ENCODE results near the gene KDM3A.

The KDM3A gene

GRCh38 chr2:86440631-86441391 is at the start of gene KDM3A:
TSS of gene KDM3A (plus strand) at chr2:86441371. CDS start at chr2:86442048, 677 bp downstream.
- peak; percentile 87 to 88 for ATAC-seq

- ATAC-seq: no peak
Observed at GRCh38 chr2:86392873-86393518, 48.2 kb upstream of the KDM3A start.

- ATAC-seq: peak in 1 of 2 donors; percentile 17
Observed at GRCh38 chr2:86393521-86394491, 47.4 kb upstream of the KDM3A start.

- no peak for ATAC-seq
Observed at GRCh38 chr2:86396291-86396785, 44.8 kb upstream of the KDM3A start.

- no peak for ATAC-seq
Observed at GRCh38 chr2:86397986-86398385, 43.2 kb upstream of the KDM3A start.

- ATAC-seq: no peak
Observed at GRCh38 chr2:86398500-86399474, 42.4 kb upstream of the KDM3A start.

- ATAC-seq: no peak
Observed at GRCh38 chr2:86400321-86400720, 40.9 kb upstream of the KDM3A start.

GRCh38 chr2:86410581-86410980 is 30.6 kb upstream of the KDM3A start:
- ATAC-seq: no peak

- ATAC-seq: no peak
Observed at GRCh38 chr2:86411396-86411795, 29.8 kb upstream of the KDM3A start.

GRCh38 chr2:86412007-86412406 is 29.2 kb upstream of the KDM3A start:
- no peak for ATAC-seq

GRCh38 chr2:86413296-86414094 is 27.7 kb upstream of the KDM3A start:
- no peak for ATAC-seq

- no peak for ATAC-seq
Observed at GRCh38 chr2:86414996-86415395, 26.2 kb upstream of the KDM3A start.

GRCh38 chr2:86416146-86416545 is 25.0 kb upstream of the KDM3A start:
- ATAC-seq: no peak

- ATAC-seq: no peak
Observed at GRCh38 chr2:86417961-86418360, 23.2 kb upstream of the KDM3A start.

- no peak for ATAC-seq
Observed at GRCh38 chr2:86420913-86421312, 20.3 kb upstream of the KDM3A start.

- no peak for ATAC-seq
Observed at GRCh38 chr2:86426271-86426670, 14.9 kb upstream of the KDM3A start.

- ATAC-seq: no peak
Observed at GRCh38 chr2:86429335-86429734, 11.8 kb upstream of the KDM3A start.

GRCh38 chr2:86430368-86430767 is 10.8 kb upstream of the KDM3A start:
- no peak for ATAC-seq

- no peak for ATAC-seq
Observed at GRCh38 chr2:86433137-86433536, 8.0 kb upstream of the KDM3A start.

- no peak for ATAC-seq
Observed at GRCh38 chr2:86434290-86434689, 6.9 kb upstream of the KDM3A start.

- no peak for ATAC-seq
Observed at GRCh38 chr2:86435531-86435930, 5.6 kb upstream of the KDM3A start.

Measured in activated CD4-positive, CD25-positive, alpha-beta regulatory T cell treated with anti-CD3 and anti-CD28 coated beads, Interleukin-2, amount 50 U/mL, for 24 hours (primary cell).